Measurements from ENCODE around the gene TNFAIP8L2. TPM values are rescaled to one million over a fixed set of nuclear protein-coding genes. Genes with fewer than 3 reads are reported as not detected.
A peak's percentile ranks its signal among the peaks of the same experiment; 100 is the strongest.

Gene TNFAIP8L2
- total and polyA plus RNA-seq, 2 donors from 2014 or later = 1.8 to 6.3 TPM

DNA sequence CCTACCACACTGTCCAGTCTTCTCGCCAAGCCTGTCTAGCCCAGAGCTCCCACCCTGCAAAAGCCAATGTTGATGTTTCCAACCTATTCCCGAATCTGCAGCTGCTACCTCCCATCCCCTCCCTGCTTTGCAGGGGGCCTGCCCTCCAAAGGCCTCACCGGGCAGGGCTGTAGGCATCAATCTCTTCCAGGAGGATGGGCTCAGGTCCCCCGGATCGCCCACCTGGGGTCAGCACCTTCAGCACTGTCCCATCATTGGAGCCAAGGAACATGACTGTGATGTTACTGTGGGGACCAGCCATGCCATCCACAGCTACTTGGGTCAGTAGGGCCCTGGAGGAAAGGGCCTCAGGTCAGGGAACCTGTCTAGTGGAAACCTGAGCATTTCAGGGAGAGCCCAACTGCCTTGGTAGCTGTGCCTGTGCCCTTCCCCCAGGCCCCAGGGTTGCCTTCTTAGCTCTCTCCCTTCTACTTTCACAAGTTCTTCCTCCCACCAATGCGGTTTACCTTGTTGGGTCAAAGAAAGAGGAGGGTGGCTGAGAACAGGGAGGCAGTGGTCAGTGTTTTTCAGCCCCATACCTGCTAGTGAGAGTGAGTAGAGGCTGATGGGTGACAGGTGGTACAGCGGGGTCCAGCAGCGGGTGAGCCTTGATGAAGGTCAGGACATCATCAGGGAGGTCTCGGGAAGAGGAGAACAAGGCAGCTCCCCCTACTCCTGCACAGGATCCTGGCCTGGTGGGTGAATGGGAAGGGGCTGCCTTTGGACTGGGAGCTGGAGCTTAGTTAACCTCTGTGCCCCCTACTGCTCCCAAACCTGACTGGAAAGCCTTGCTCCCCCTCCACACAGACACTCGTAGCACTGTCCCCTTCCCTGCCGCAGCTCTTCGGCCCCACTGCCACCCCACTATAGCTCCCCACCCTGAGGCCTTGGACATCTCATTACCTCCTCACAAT, 20.7 kb upstream of the TNFAIP8L2 start:
- TF ChIP-seq, protein P1, sequence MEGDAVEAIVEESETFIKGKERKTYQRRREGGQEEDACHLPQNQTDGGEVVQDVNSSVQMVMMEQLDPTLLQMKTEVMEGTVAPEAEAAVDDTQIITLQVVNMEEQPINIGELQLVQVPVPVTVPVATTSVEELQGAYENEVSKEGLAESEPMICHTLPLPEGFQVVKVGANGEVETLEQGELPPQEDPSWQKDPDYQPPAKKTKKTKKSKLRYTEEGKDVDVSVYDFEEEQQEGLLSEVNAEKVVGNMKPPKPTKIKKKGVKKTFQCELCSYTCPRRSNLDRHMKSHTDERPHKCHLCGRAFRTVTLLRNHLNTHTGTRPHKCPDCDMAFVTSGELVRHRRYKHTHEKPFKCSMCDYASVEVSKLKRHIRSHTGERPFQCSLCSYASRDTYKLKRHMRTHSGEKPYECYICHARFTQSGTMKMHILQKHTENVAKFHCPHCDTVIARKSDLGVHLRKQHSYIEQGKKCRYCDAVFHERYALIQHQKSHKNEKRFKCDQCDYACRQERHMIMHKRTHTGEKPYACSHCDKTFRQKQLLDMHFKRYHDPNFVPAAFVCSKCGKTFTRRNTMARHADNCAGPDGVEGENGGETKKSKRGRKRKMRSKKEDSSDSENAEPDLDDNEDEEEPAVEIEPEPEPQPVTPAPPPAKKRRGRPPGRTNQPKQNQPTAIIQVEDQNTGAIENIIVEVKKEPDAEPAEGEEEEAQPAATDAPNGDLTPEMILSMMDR (IDR thresholded peaks at IDR 0.05; ENCODE audit: borderline replicate concordance, extremely low read depth, insufficient read depth) = no peak
- DNase-seq (peak in 1 of 5 donors; percentile 29), FAIRE-seq (no peak)
- no peak overlapping the region for H3K4me3 ChIP-seq (ENCODE audit: low read length in 3 of 3)
- H3K27ac ChIP-seq (ENCODE audit: low read depth in 2 of 2, low read length in 2 of 2) = no peak overlapping the region
- intact Hi-C loops (cut with DNase I) = no loop called here
- H3K4me1 ChIP-seq (ENCODE audit: control insufficient read depth in 2 of 3, insufficient read depth in 2 of 3, low read depth in 1 of 3, low read length in 3 of 3) = peaks cover 0 to under 1% (median 0%) of the 10 kb centered on the region in 3 donors
- H3K9ac ChIP-seq (ENCODE audit: low read length in 3 of 3) = no peak overlapping the region
- H3K27me3 ChIP-seq (ENCODE audit: control insufficient read depth, insufficient read depth, low read length) = no peaks in the 10 kb centered on the region
- H3K36me3 ChIP-seq (ENCODE audit: control insufficient read depth in 2 of 3, insufficient read depth in 3 of 3, low read length in 3 of 3) = peaks cover 0 to 24% (median 4%) of the 10 kb centered on the region in 3 donors
- no peaks in the 10 kb centered on the region for H3K9me3 ChIP-seq (ENCODE audit: control insufficient read depth in 2 of 3, insufficient read depth in 1 of 3, low read length in 3 of 3)

DNA sequence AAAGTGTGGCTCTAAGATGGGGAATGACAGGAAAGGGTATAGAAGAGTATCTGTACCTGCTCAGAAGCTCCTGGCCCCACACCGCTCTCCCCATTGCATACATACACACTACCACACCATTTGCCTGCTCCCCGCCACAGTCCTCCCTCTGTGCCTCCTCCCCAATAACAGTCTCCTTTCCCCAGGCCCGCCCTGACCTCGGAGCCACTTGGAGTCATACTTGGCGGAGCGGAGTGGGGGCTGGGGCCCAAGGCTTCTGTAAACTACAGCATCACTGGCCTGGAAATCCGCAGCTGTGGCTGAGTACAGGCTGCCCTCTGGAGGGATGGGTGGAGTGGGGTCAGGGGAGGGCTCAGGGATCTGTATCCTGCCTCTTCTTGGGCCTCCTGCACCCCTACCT, 18.7 kb upstream of the TNFAIP8L2 start:
- H3K36me3 ChIP-seq (ENCODE audit: control insufficient read depth in 2 of 3, insufficient read depth in 3 of 3, low read length in 3 of 3) = peaks cover 0 to 24% (median 4%) of the 10 kb centered on the region in 3 donors
- no peak for FAIRE-seq
- intact Hi-C loops (cut with DNase I) = no loop called here
- no peak overlapping the region for H3K4me3 ChIP-seq (ENCODE audit: low read length in 3 of 3)
- no peaks in the 10 kb centered on the region for H3K27me3 ChIP-seq (ENCODE audit: control insufficient read depth, insufficient read depth, low read length)
- H3K9ac ChIP-seq (ENCODE audit: low read length in 3 of 3) = no peak overlapping the region
- no peak overlapping the region for H3K27ac ChIP-seq (ENCODE audit: low read depth in 2 of 2, low read length in 2 of 2)
- peaks cover 0 to 5% (median 0%) of the 10 kb centered on the region in 3 donors for H3K4me1 ChIP-seq (ENCODE audit: control insufficient read depth in 2 of 3, insufficient read depth in 2 of 3, low read depth in 1 of 3, low read length in 3 of 3)
- H3K9me3 ChIP-seq (ENCODE audit: control insufficient read depth in 2 of 3, insufficient read depth in 1 of 3, low read length in 3 of 3) = no peaks in the 10 kb centered on the region
- TF ChIP-seq, protein P1 (IDR thresholded peaks at IDR 0.05; ENCODE audit: borderline replicate concordance, extremely low read depth, insufficient read depth) = no peak
- DNase-seq = no peak

DNA sequence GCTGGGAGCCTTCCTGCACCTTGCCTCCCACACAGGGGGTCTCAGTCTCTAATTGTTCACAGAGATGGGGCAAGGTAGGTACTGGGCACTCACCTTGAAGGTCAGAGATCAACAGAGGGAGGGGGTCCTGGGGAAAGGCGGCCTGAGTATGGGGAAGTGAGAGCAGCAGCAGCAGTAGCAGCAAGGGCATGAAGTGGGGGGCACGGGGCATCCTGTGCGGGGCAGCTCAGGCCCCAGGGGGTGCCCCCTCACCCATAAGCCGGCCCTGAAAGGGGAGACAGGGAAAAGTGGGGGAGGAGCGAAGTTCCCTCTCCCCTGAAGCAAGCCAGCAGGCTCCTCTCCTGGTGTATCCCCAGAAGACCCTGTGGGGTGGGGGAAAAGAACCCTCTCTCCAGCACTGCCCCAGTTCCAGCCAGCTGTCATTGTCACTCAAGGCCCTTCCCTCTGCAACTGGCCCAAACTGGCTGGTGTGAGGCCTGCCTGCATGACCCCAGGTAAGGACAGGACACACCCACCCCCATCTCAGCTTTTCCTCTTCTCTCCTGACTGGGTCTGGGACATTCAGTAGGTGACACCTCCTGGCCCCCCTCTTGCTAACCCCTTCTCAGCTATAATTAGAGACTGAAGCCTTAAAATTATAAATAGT, 13.9 kb upstream of the TNFAIP8L2 start:
- no peak overlapping the region for H3K27ac ChIP-seq (ENCODE audit: low read depth in 2 of 2, low read length in 2 of 2)
- H3K9ac ChIP-seq (ENCODE audit: low read length in 3 of 3) = no peak overlapping the region
- DNase-seq = peak in 1 of 5 donors; percentile 43
- TF ChIP-seq, protein P1 (IDR thresholded peaks at IDR 0.05; ENCODE audit: borderline replicate concordance, extremely low read depth, insufficient read depth) = no peak
- no peak for FAIRE-seq
- no peaks in the 10 kb centered on the region for H3K9me3 ChIP-seq (ENCODE audit: control insufficient read depth in 2 of 3, insufficient read depth in 1 of 3, low read length in 3 of 3)
- H3K27me3 ChIP-seq (ENCODE audit: control insufficient read depth, insufficient read depth, low read length) = no peaks in the 10 kb centered on the region
- H3K4me3 ChIP-seq (ENCODE audit: low read length in 3 of 3) = no peak overlapping the region
- peaks cover 0 to 30% (median 16%) of the 10 kb centered on the region in 3 donors for H3K4me1 ChIP-seq (ENCODE audit: control insufficient read depth in 2 of 3, insufficient read depth in 2 of 3, low read depth in 1 of 3, low read length in 3 of 3)
- H3K36me3 ChIP-seq (ENCODE audit: control insufficient read depth in 2 of 3, insufficient read depth in 3 of 3, low read length in 3 of 3) = peaks cover 0 to 2% (median 0%) of the 10 kb centered on the region in 3 donors
- intact Hi-C loops (cut with DNase I) = no loop called here

All from kidney (tissue), 14 donors.